ENCODE results near the gene NSUN6. TPM values are rescaled to one million over a fixed set of nuclear protein-coding genes. Genes with fewer than 3 reads are reported as not detected.
A peak's percentile ranks its signal among the peaks of the same experiment; 100 is the strongest.

The NSUN6 gene
- total RNA-seq, 1 donor, result 4.7 TPM

GRCh38 chr10:18666810-18667209, 15.4 kb upstream of the NSUN6 start:
- H2AFZ ChIP-seq (ENCODE audit: low read length), result no peak overlapping the region
- no peaks in the 10 kb centered on the region for H3K27me3 ChIP-seq (ENCODE audit: insufficient read depth, low read length)
- peak overlapping the region; percentile 8 for H3K4me3 ChIP-seq (ENCODE audit: insufficient read depth, low read length)
- no peak for TF ChIP-seq CTCF (IDR thresholded peaks at IDR 0.05; ENCODE audit: extremely low read depth, low read depth, low read length)
- peaks cover 71% of the 10 kb centered on the region for H3K79me2 ChIP-seq (ENCODE audit: insufficient read depth, low read length)
- H4K20me1 ChIP-seq (ENCODE audit: insufficient read depth, low read length), result peaks cover 19% of the 10 kb centered on the region
- H3K36me3 ChIP-seq (ENCODE audit: insufficient read depth, low read length), result peaks cover 17% of the 10 kb centered on the region
- peak overlapping the region; percentile 72 for H3K27ac ChIP-seq (ENCODE audit: low read depth, low read length)
- peaks cover 28% of the 10 kb centered on the region for H3K4me1 ChIP-seq (ENCODE audit: insufficient read depth, low read length)
- peak overlapping the region; percentile 51 for H3K4me2 ChIP-seq (ENCODE audit: insufficient read depth, low read length)
- no peaks in the 10 kb centered on the region for H3K9me3 ChIP-seq (ENCODE audit: low read depth, low read length)
- no peak for DNase-seq (ENCODE audit: insufficient read length, low spot score, missing footprints)

- Histone ChIP-seq H2AFZ (ENCODE audit: low read length) (no peak overlapping the region), H3K27me3 (ENCODE audit: insufficient read depth, low read length) (no peaks in the 10 kb centered on the region), H3K9me3 (ENCODE audit: low read depth, low read length) (no peaks in the 10 kb centered on the region), H3K27ac (ENCODE audit: low read depth, low read length) (peak overlapping the region; percentile 72), H3K79me2 (ENCODE audit: insufficient read depth, low read length) (peaks cover 77% of the 10 kb centered on the region), H3K36me3 (ENCODE audit: insufficient read depth, low read length) (peaks cover 12% of the 10 kb centered on the region), H3K4me3 (ENCODE audit: insufficient read depth, low read length) (no peak overlapping the region), H4K20me1 (ENCODE audit: insufficient read depth, low read length) (peaks cover 23% of the 10 kb centered on the region), H3K4me1 (ENCODE audit: insufficient read depth, low read length) (peaks cover 35% of the 10 kb centered on the region), H3K4me2 (ENCODE audit: insufficient read depth, low read length) (peak overlapping the region; percentile 51)
- DNase-seq (ENCODE audit: insufficient read length, low spot score, missing footprints), result no peak
- TF ChIP-seq CTCF (IDR thresholded peaks at IDR 0.05; ENCODE audit: extremely low read depth, low read depth, low read length), result no peak
These were observed 14.6 kb upstream of the NSUN6 start for GRCh38 chr10:18665815-18666558.

DNA sequence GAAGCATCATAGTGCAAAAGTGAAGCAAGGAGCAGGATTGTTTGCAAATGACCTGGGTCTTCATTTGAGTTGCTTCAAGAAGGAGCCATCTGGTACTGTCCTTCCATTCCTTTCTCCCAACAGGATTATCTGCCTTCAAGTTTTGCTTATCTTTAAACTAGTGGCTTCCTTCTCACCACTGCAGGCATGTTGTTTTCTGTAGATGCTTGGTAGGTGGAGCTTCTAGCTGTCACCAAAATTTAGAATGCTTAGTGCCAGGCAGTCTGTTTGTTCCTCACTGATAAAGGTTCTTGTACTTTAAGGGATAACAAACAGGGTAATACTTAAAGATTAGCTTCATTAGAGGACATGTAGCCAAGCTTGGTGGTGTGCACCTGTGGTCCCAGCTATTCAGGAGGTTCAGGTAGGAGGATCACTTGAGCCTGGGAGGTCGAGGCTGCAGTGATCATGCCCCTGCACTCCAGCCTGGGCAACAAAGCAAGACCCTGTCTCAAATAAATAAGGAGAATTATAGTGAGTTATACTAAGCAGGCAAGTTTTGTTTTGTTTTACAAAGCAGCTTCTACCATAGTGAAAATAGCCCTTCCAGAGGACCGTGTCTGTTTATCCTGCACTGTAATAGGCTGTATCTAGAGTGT, 13.6 kb upstream of the NSUN6 start:
- H3K4me1 ChIP-seq (ENCODE audit: insufficient read depth, low read length), result peaks cover 37% of the 10 kb centered on the region
- no peak for TF ChIP-seq CTCF (IDR thresholded peaks at IDR 0.05; ENCODE audit: extremely low read depth, low read depth, low read length)
- H3K27ac ChIP-seq (ENCODE audit: low read depth, low read length), result peak overlapping the region; percentile 72

DNA sequence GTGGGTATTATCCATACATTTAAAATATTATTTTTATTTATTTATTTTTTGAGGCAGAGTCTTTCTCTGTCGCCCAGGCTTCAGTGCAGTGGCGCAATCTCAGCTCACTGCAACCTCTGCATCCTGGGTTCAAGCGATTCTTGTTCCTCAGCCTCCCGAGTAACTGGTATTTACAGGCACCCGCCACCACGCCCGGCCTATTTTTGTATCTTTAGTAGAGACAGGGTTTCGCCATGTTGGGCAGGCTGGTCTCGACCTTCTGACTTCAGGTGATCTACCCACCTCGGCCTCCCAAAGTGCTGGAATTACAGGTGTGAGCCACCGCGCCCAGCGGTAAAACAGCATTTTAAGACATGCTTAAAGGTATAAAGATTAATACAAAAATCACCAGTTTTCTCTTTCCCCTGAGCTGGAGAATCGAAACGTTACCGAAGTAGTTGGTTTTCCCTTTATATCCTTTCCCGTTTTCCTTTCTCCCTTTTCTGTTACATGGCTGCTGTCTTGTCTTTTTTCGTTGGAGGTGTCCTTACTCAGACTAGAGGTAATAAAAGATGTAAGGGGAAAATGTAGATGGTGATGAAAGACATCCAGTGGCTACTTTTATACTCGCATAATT, 9.5 kb upstream of the NSUN6 start:
- peak overlapping the region; percentile 92 for H3K4me3 ChIP-seq (ENCODE audit: insufficient read depth, low read length)
- no peak for DNase-seq (ENCODE audit: insufficient read length, low spot score, missing footprints)
- no peaks in the 10 kb centered on the region for H3K27me3 ChIP-seq (ENCODE audit: insufficient read depth, low read length)
- peaks cover 15% of the 10 kb centered on the region for H4K20me1 ChIP-seq (ENCODE audit: insufficient read depth, low read length)
- peak overlapping the region; percentile 90 for H3K4me2 ChIP-seq (ENCODE audit: insufficient read depth, low read length)
- no peaks in the 10 kb centered on the region for H3K36me3 ChIP-seq (ENCODE audit: insufficient read depth, low read length)
- peaks cover 22% of the 10 kb centered on the region for H3K4me1 ChIP-seq (ENCODE audit: insufficient read depth, low read length)
- no peaks in the 10 kb centered on the region for H3K9me3 ChIP-seq (ENCODE audit: low read depth, low read length)
- H2AFZ ChIP-seq (ENCODE audit: low read length), result no peak overlapping the region
- TF ChIP-seq CTCF (IDR thresholded peaks at IDR 0.05; ENCODE audit: extremely low read depth, low read depth, low read length), result no peak
- peak overlapping the region; percentile 97 for H3K27ac ChIP-seq (ENCODE audit: low read depth, low read length)
- peaks cover 66% of the 10 kb centered on the region for H3K79me2 ChIP-seq (ENCODE audit: insufficient read depth, low read length)

More for the DNA sequence above, 13.6 kb upstream of the NSUN6 start:
- no peaks in the 10 kb centered on the region for H3K27me3 ChIP-seq (ENCODE audit: insufficient read depth, low read length)
- peak overlapping the region; percentile 51 for H3K4me2 ChIP-seq (ENCODE audit: insufficient read depth, low read length)
- peaks cover 83% of the 10 kb centered on the region for H3K79me2 ChIP-seq (ENCODE audit: insufficient read depth, low read length)
- H4K20me1 ChIP-seq (ENCODE audit: insufficient read depth, low read length), result peaks cover 23% of the 10 kb centered on the region
- H3K9me3 ChIP-seq (ENCODE audit: low read depth, low read length), result no peaks in the 10 kb centered on the region
- H2AFZ ChIP-seq (ENCODE audit: low read length), result no peak overlapping the region
- no peak for DNase-seq (ENCODE audit: insufficient read length, low spot score, missing footprints)
- peaks cover 7% of the 10 kb centered on the region for H3K36me3 ChIP-seq (ENCODE audit: insufficient read depth, low read length)
- H3K4me3 ChIP-seq (ENCODE audit: insufficient read depth, low read length), result no peak overlapping the region

All from osteoblast (primary cell).